ENCODE results near the gene BARHL2. TPM values are rescaled to one million over a fixed set of nuclear protein-coding genes. Genes with fewer than 3 reads are reported as not detected.

Gene BARHL2
- total and polyA plus RNA-seq, 7 donors: not detected

DNA sequence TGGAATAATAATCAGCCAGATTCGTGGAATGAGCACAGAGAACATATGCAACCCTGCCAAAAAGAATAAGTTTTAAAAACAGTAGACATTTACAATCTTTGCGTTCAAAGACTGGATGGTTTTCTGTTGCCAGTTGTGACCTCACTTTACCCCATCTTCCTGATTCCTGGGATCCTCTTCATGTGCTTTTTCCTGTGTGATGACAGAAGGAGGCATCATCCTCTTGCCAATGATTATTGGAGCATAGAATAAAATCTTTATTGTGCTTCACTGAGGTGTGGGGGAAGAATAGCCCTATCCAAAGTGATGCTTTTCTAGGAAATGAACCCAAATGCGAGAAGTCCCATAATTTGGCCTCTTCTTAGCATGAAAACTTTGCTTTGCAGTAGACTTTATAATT, 15.0 kb upstream of the BARHL2 start:
- peaks cover 0 to 21% (median 16%) of the 10 kb centered on the region in 4 donors for H3K4me1 ChIP-seq
- WGBS, 2 donors: 35% methylated on average over 3 of the region's 3 CpGs
- intact Hi-C loops (cut with DNase I): no loop called here
- no peak overlapping the region for H3K27ac ChIP-seq
- H3K9me3 ChIP-seq: no peaks in the 10 kb centered on the region
- no peak overlapping the region for H3K4me3 ChIP-seq
- no peak for DNase-seq
- TF ChIP-seq POLR2AphosphoS5 (IDR thresholded peaks at IDR 0.05) (no peak), EP300 (IDR thresholded peaks at IDR 0.05) (no peak), POLR2A (IDR thresholded peaks at IDR 0.05) (no peak)
- TF ChIP-seq, protein P1, sequence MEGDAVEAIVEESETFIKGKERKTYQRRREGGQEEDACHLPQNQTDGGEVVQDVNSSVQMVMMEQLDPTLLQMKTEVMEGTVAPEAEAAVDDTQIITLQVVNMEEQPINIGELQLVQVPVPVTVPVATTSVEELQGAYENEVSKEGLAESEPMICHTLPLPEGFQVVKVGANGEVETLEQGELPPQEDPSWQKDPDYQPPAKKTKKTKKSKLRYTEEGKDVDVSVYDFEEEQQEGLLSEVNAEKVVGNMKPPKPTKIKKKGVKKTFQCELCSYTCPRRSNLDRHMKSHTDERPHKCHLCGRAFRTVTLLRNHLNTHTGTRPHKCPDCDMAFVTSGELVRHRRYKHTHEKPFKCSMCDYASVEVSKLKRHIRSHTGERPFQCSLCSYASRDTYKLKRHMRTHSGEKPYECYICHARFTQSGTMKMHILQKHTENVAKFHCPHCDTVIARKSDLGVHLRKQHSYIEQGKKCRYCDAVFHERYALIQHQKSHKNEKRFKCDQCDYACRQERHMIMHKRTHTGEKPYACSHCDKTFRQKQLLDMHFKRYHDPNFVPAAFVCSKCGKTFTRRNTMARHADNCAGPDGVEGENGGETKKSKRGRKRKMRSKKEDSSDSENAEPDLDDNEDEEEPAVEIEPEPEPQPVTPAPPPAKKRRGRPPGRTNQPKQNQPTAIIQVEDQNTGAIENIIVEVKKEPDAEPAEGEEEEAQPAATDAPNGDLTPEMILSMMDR (IDR thresholded peaks at IDR 0.05): no peak
- H3K27me3 ChIP-seq: peaks cover 38 to 74% (median 58%) of the 10 kb centered on the region in 3 donors
- no peaks in the 10 kb centered on the region for H3K36me3 ChIP-seq

DNA sequence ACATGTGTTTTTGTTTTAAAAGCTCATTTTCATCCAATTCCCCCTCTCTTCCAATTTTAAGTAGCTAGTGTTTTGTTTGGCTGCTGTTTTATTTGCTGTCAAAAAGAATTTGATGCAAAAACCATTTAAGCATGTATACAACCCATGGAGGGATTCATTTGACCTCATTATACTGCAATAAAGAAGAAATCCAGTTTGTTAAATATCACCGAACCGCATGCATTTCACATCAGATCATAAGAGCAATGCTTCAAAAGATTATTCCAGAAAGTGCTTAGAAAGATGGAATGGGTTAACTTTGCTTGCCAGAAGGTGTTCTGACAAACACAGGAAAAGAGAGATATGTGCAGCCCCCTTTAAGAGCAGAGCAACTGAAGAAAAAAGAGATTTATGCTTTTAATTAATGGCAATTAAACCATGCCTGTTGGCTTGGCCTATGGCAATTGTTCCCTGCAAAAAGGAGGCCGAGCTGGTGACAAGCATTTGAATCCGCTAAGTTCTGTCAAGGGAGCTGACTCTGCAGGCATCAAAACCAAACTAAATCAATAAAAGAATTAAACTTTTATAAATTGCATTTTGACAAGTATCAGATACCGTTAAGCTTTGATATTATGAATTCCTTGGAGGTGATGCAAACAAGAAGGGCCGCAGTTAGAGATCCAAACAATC, 14.4 kb upstream of the BARHL2 start:
- Histone ChIP-seq H3K27ac (no peak overlapping the region), H3K4me1 (peaks cover 0 to 28% (median 21%) of the 10 kb centered on the region in 4 donors), H3K27me3 (peaks cover 44 to 80% (median 65%) of the 10 kb centered on the region in 3 donors), H3K4me3 (no peak overlapping the region), H3K9me3 (no peaks in the 10 kb centered on the region), H3K36me3 (no peaks in the 10 kb centered on the region)
- intact Hi-C loops (cut with DNase I): no loop called here
- no peak for TF ChIP-seq POLR2AphosphoS5 (IDR thresholded peaks at IDR 0.05)
- TF ChIP-seq, protein P1 (IDR thresholded peaks at IDR 0.05): no peak
- TF ChIP-seq EP300 (IDR thresholded peaks at IDR 0.05): no peak
- TF ChIP-seq POLR2A (IDR thresholded peaks at IDR 0.05): no peak
- no peak for DNase-seq
- 32 to 40% methylated on average over 6 of the region's 6 CpGs for WGBS, 2 donors

DNA sequence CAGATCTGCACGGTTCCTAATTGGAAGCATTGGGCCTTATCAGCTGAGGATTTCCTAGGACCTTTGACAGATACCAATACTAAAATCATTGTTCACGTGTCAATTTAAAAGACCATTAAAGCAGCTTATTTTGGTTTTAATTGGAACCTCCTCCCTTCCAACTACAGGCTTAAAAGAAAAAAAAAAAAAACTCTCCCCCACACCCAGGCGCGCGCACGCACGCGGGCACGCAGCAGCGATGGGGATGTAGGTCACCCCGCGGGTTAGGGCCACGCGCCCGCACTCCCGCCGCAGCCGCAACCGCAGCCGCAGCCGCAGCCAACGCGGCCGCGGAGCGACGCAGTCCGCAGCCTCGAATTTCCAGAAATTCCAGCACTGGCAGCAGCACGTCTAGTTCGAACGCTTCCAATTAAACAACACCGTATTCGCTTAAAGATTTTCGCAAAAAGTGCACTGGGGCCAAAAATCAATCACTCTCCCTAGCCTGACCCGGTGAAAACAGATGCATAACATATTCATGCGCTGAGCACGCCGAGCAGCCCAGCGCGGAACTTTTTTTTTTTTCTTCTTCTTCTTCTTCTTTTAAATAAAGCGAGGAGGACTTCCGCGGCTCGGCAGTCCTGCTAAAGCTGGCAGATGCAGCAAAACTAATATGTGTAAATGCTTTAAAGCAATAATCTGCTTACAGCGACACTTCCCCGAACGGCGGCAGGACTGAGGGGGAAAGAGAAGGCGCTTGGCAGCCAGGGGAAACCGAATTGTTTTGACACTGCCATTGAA, 13.3 kb upstream of the BARHL2 start:
- TF ChIP-seq EP300 (IDR thresholded peaks at IDR 0.05) (no peak), POLR2A (IDR thresholded peaks at IDR 0.05) (no peak), POLR2AphosphoS5 (IDR thresholded peaks at IDR 0.05) (peak in 1 of 4 donors; percentile 8)
- TF ChIP-seq, protein P1 (IDR thresholded peaks at IDR 0.05): no peak
- Histone ChIP-seq H3K27ac (no peak overlapping the region), H3K36me3 (no peaks in the 10 kb centered on the region), H3K9me3 (no peaks in the 10 kb centered on the region), H3K27me3 (peaks cover 55 to 91% (median 75%) of the 10 kb centered on the region in 3 donors), H3K4me3 (no peak overlapping the region), H3K4me1 (peaks cover 0 to 38% (median 32%) of the 10 kb centered on the region in 4 donors)
- WGBS, 2 donors: 2 to 3% methylated on average over 51 of the region's 51 CpGs
- no peak for DNase-seq
- intact Hi-C loops (cut with DNase I): no loop called here

- Histone ChIP-seq H3K4me1 (peaks cover 0 to 46% (median 40%) of the 10 kb centered on the region in 4 donors), H3K27me3 (peaks cover 62 to 99% (median 83%) of the 10 kb centered on the region in 3 donors), H3K36me3 (no peaks in the 10 kb centered on the region), H3K27ac (no peak overlapping the region), H3K9me3 (no peaks in the 10 kb centered on the region), H3K4me3 (no peak overlapping the region)
- DNase-seq: no peak
- 9% methylated on average over 36 of the region's 36 CpGs for WGBS, 2 donors
- no peak for TF ChIP-seq EP300 (IDR thresholded peaks at IDR 0.05)
- TF ChIP-seq, protein P1 (IDR thresholded peaks at IDR 0.05): no peak
- no peak for TF ChIP-seq POLR2A (IDR thresholded peaks at IDR 0.05)
- TF ChIP-seq POLR2AphosphoS5 (IDR thresholded peaks at IDR 0.05): no peak
- intact Hi-C loops (cut with DNase I): loop anchor here (5.0 to 10.0 kb wide), 3 partner anchors 108 to 435 kb away; partner anchors contain the start of gene ZNF644
Observed at GRCh38 chr1:90729504-90730242, 12.6 kb upstream of the BARHL2 start.
